ENCODE data around the gene ONECUT1. TPM values are rescaled to one million over a fixed set of nuclear protein-coding genes. Genes with fewer than 3 reads are reported as not detected.

ONECUT1 gene
- total RNA-seq, 4 donors from 2014 or later = not detected

- in situ Hi-C loops (cut with MboI; ENCODE audit: low sequenced_read_pairs in 4 of 4) (no loop called here), intact Hi-C loops (cut with DNase I; ENCODE audit: low total_unique reads) (no loop called here)
- Histone ChIP-seq H3K27me3 (peaks cover 57 to 74% (median 58%) of the 10 kb centered on the region in 3 donors), H3K9me3 (no peaks in the 10 kb centered on the region), H3K4me3 (no peak overlapping the region), H3K4me1 (peaks cover 8 to 19% of the 10 kb centered on the region in 2 donors), H3K27ac (no peak overlapping the region), H3K36me3 (no peaks in the 10 kb centered on the region)
- ATAC-seq (no peak), DNase-seq (no peak)
- no peak for TF ChIP-seq CTCF (IDR thresholded peaks at IDR 0.05 in 4 of 5, conservative IDR thresholded peaks at IDR 0.05 in 1 of 5)
- TF ChIP-seq POLR2A (IDR thresholded peaks at IDR 0.05) = no peak
Measured at GRCh38 chr15:52808996-52809395, 18.9 kb upstream of the ONECUT1 start.

GRCh38 chr15:52808441-52808840, 18.3 kb upstream of the ONECUT1 start:
- TF ChIP-seq POLR2A (IDR thresholded peaks at IDR 0.05) = no peak
- TF ChIP-seq CTCF (IDR thresholded peaks at IDR 0.05 in 4 of 5, conservative IDR thresholded peaks at IDR 0.05 in 1 of 5) = no peak
- intact Hi-C loops (cut with DNase I; ENCODE audit: low total_unique reads) (no loop called here), in situ Hi-C loops (cut with MboI; ENCODE audit: low sequenced_read_pairs in 4 of 4) (no loop called here)
- DNase-seq = no peak
- H3K27ac ChIP-seq = no peak overlapping the region
- no peaks in the 10 kb centered on the region for H3K9me3 ChIP-seq
- H3K36me3 ChIP-seq = no peaks in the 10 kb centered on the region
- H3K27me3 ChIP-seq = peaks cover 58 to 80% (median 64%) of the 10 kb centered on the region in 3 donors
- no peak for ATAC-seq
- H3K4me3 ChIP-seq = no peak overlapping the region
- peaks cover 8 to 25% of the 10 kb centered on the region in 2 donors for H3K4me1 ChIP-seq

- intact Hi-C loops (cut with DNase I; ENCODE audit: low total_unique reads) = no loop called here
- Histone ChIP-seq H3K27me3 (peaks cover 78 to 85% (median 84%) of the 10 kb centered on the region in 3 donors), H3K4me3 (peak overlapping the region in 1 of 4 donors; percentile 59), H3K27ac (no peak overlapping the region), H3K36me3 (no peaks in the 10 kb centered on the region), H3K9me3 (no peaks in the 10 kb centered on the region), H3K4me1 (peaks cover 8 to 25% of the 10 kb centered on the region in 2 donors)
- in situ Hi-C loops (cut with MboI; ENCODE audit: low sequenced_read_pairs in 4 of 4) = no loop called here
- no peak for DNase-seq
- TF ChIP-seq CTCF (IDR thresholded peaks at IDR 0.05 in 4 of 5, conservative IDR thresholded peaks at IDR 0.05 in 1 of 5) = no peak
- TF ChIP-seq POLR2A (IDR thresholded peaks at IDR 0.05) = no peak
- ATAC-seq = no peak
Measured at GRCh38 chr15:52806284-52806655, 16.1 kb upstream of the ONECUT1 start.

- Histone ChIP-seq H3K4me3 (peak overlapping the region; percentile 37 to 59 (median 44)), H3K4me1 (peaks cover 8 to 25% of the 10 kb centered on the region in 2 donors), H3K27me3 (peaks cover 85 to 91% (median 90%) of the 10 kb centered on the region in 3 donors), H3K36me3 (no peaks in the 10 kb centered on the region), H3K27ac (no peak overlapping the region), H3K9me3 (no peaks in the 10 kb centered on the region)
- intact Hi-C loops (cut with DNase I; ENCODE audit: low total_unique reads) = no loop called here
- DNase-seq (no peak), ATAC-seq (no peak)
- no peak for TF ChIP-seq CTCF (IDR thresholded peaks at IDR 0.05 in 4 of 5, conservative IDR thresholded peaks at IDR 0.05 in 1 of 5)
- no peak for TF ChIP-seq POLR2A (IDR thresholded peaks at IDR 0.05)
- in situ Hi-C loops (cut with MboI; ENCODE audit: low sequenced_read_pairs in 4 of 4) = no loop called here
Measured at GRCh38 chr15:52805351-52806283, 15.5 kb upstream of the ONECUT1 start.

Data from gastrocnemius medialis (tissue), 4 donors.